NT2/D1 (cell line): Measurements from ENCODE around the gene IER3.

ENCODE experiments used
- DNase-seq: peaks from one replicate; pipeline ENCODE4 v3.0.0-alpha.2; 2011; ENCODE audit warnings: low read depth, low spot score
- H3K27me3 ChIP-seq: 2 replicates; pipeline ENCODE4 v1.6.0; 2011; ENCODE audit warnings: mild to moderate bottlenecking; ENCODE audit not compliant: insufficient read length, insufficient read depth
- H3K36me3 ChIP-seq: 2 replicates; pipeline ENCODE4 v1.6.1; 2011; ENCODE audit warnings: mild to moderate bottlenecking, low read length, mixed read lengths; ENCODE audit not compliant: insufficient read depth, insufficient read length
- H3K4me1 ChIP-seq: 2 replicates; pipeline ENCODE4 v1.5.1; 2011; ENCODE audit not compliant: insufficient read depth, insufficient read length
- H3K4me3 ChIP-seq: 2 replicates; pipeline ENCODE4 v1.5.1; 2011; ENCODE audit warnings: low read depth; ENCODE audit not compliant: insufficient read length
- H3K9ac ChIP-seq: 2 replicates; pipeline ENCODE4 v1.6.0; 2011; ENCODE audit warnings: low read depth; ENCODE audit not compliant: insufficient read length
- H3K9me3 ChIP-seq: 2 replicates; pipeline ENCODE4 v1.5.1; 2011; ENCODE audit warnings: mild to moderate bottlenecking, low read length; ENCODE audit not compliant: insufficient read depth
- SUZ12 ChIP-seq: IDR thresholded peaks from 2 replicates; pipeline ENCODE4 v1.6.1; 2011; ENCODE audit not compliant: insufficient read length, insufficient read depth; ENCODE audit errors: extremely low read depth
- YY1 ChIP-seq: IDR thresholded peaks from 2 replicates; pipeline ENCODE4 v1.6.1; 2011; ENCODE audit not compliant: insufficient read length, insufficient read depth
- ZNF274 ChIP-seq: IDR thresholded peaks from 2 replicates; pipeline ENCODE4 v1.6.1; 2011; ENCODE audit warnings: mild to moderate bottlenecking, low read depth, low read length

IER3 gene

DNA sequence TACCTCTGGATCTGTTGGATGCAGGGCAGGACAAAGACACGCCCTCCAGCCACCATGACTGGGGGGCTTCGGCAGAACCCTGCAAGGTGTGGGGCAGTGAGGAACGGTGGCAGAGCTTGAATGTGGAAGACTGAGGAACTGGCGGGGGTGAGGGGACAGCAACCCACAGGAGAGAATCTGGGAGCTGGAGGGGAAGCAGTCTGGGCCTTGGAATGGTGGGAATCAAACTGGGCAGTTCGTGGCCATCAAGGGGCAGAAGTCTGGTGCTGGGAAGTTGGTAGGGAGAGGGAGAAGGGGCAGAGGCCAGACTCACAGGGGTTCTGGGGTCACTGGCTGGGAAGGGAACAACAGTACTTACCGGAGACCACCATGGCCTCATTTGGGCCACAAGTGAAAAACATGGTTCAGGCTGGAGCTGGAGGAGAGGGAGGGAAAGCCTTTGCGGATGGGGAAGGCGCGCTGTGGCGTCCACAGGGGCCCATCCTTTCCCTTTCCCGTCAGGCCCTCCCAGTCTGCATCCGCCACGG is 2.5 kb downstream of the IER3 start:
- H3K27me3 ChIP-seq, result no peaks in the 10 kb centered on the region
- peaks cover 4% of the 10 kb centered on the region for H3K4me1 ChIP-seq
- H3K4me3 ChIP-seq, result peak overlapping the region; percentile 88
- H3K9me3 ChIP-seq, result no peaks in the 10 kb centered on the region
- peaks cover 58% of the 10 kb centered on the region for H3K36me3 ChIP-seq
- no peak for TF ChIP-seq SUZ12
- no peak for TF ChIP-seq ZNF274
- no peak for TF ChIP-seq YY1
- no peak for DNase-seq
- peak overlapping the region; percentile 96 for H3K9ac ChIP-seq

DNA sequence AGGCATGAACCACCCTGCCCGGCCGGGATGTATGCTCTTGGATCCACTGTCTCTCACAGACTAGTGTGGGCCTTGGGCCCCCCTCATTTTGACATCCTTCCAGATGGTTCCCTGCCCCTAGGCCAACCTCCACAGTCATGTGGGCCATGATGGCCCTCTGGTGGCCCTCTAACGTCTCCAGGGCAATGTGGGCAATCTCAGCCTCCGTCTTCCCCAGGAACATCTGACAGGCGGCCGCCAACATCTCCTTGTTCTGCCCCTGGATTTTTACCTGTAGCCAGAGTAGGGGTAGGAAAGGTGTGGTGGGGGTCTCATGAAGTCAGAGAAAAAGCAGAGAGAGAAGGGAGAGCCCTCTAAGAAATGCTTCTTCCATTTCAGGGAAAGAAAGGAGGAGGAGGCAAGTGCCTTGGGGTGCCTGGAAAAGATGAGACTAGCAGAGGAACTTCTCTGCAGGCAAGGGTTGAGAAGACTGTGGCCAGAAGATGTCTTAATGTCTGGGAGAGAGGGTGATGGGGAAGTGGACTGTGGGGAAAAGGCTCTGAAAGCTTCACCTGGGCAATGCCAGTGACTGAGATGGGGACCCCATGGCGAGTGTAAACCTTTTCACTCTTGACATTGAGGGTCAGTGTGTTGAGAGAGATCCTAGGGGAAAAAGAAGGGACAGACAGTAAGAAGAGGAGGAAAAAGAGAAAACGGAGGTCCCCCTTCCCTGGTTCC is 3.1 kb downstream of the IER3 start:
- TF ChIP-seq SUZ12 (no peak), ZNF274 (no peak), YY1 (no peak)
- Histone ChIP-seq H3K4me1 (peaks cover 4% of the 10 kb centered on the region), H3K4me3 (peak overlapping the region; percentile 88)

DNA sequence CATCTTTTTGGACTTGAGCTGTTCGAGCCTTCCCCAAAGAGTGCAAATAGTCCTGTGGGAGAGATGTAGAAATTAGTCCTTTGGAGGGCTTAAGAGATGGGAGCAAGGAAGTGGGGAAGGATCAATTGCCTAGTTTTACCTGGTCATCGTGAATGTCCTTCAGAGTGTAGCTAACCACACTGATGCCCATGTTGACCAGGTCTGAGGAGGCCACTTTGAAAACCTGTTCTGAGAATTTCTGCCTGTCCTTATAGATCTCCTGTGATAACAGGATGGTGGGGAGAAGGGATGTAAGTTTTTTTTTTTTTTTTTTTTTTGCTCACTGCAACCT is 3.8 kb downstream of the IER3 start:
- no peak overlapping the region for H3K4me3 ChIP-seq
- TF ChIP-seq YY1 (no peak), ZNF274 (no peak), SUZ12 (no peak)
- peaks cover 4% of the 10 kb centered on the region for H3K4me1 ChIP-seq

More for the DNA sequence above, 3.1 kb downstream of the IER3 start:
- DNase-seq, result no peak
- Histone ChIP-seq H3K9ac (peak overlapping the region; percentile 96), H3K27me3 (no peaks in the 10 kb centered on the region), H3K9me3 (no peaks in the 10 kb centered on the region), H3K36me3 (peaks cover 60% of the 10 kb centered on the region)

DNA sequence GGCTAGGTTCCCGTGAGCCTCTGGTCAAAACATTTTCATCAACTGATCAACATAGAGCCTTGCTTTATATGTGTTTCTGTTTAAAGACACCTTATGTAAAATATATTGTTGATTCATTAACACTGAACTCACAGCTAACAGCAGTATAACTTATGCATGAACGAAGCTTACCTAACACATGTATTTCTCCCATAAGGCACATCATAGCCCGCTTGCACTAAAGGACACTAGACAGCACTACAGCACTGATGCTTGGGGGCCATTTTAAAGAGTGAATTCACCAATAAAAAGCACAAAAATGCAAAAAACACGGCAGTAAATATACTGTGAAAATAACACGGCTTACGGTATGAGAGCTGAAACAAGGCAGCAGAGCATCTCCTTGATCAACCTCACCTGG is 5.8 kb downstream of the IER3 start:
- H3K4me3 ChIP-seq, result no peak overlapping the region
- H3K4me1 ChIP-seq, result peaks cover 4% of the 10 kb centered on the region
- DNase-seq, result no peak
- no peaks in the 10 kb centered on the region for H3K9me3 ChIP-seq
- H3K9ac ChIP-seq, result no peak overlapping the region
- no peaks in the 10 kb centered on the region for H3K27me3 ChIP-seq
- TF ChIP-seq SUZ12, result no peak
- no peak for TF ChIP-seq ZNF274
- no peak for TF ChIP-seq YY1
- peaks cover 68% of the 10 kb centered on the region for H3K36me3 ChIP-seq

More for the DNA sequence above, 3.8 kb downstream of the IER3 start:
- Histone ChIP-seq H3K9me3 (no peaks in the 10 kb centered on the region), H3K36me3 (peaks cover 63% of the 10 kb centered on the region), H3K9ac (no peak overlapping the region), H3K27me3 (no peaks in the 10 kb centered on the region)
- no peak for DNase-seq

DNA sequence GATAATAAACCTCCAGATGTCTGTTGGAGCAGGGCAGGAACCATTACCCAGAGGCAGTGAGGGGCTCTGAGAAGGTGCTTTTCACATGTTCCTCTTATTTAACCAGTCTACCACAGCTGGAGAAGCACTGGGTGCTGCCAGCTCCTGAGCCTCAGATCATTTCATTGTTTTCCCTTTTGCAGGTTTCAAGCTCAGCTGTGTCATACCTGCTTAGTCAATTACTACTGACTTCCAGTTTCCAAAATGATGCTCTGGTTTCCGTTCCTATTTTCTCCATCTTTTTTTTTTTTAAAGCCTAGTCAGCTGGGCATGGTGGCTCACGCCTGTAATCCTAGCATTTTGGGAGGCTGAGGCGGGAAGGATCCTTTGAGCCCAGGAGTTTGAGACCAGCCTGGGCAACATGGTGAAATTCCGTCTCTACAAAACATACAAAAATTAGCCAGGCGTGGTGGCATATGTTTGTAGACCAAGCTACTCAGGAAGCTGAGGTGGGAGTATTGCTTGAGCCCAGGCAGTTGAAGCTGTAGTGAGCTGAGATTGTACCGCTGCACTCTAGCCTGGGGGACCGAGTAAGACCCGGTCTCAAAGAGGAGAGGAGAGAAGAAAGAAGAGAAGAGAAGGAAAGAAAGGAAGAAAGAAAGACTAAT is 8.6 kb downstream of the IER3 start:
- peaks cover 4% of the 10 kb centered on the region for H3K4me1 ChIP-seq
- peaks cover 67% of the 10 kb centered on the region for H3K36me3 ChIP-seq
- DNase-seq, result no peak

DNA sequence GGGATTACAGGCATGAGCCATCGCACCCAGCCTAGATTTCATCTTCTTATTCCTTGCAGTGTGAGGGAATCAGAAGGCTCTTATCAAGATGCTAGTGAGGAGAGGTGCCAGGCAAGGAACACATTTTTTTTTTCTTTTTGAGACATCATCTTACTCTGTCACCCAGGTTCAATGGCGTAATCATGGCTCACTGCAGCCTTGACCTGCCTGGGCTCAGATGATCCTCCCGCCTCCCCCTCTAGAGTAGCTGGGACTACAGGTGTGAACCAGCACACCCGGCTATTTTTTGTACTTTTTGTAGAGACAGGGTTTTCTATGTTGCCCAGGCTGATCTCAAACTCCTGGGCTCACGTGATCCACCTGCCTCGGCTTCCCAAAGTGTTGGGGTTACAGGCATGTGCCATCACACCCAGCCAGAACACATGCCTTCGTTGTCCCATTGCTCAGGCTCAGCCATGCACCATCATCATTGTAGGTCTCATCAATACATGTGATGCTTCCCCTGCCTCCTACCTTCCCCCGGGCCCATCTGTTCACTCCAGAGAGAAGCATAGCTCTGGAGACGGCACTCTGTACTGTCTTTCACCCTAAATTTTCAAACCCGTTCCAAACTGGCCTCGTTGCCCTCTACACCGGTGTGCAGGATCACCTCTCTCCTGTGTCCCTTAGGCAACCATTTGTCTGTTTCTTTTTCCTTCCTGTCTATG is 12.0 kb downstream of the IER3 start:
- Histone ChIP-seq H3K4me3 (no peak overlapping the region), H3K9ac (no peak overlapping the region), H3K27me3 (no peaks in the 10 kb centered on the region), H3K9me3 (no peaks in the 10 kb centered on the region), H3K4me1 (peaks cover 6% of the 10 kb centered on the region), H3K36me3 (peaks cover 63% of the 10 kb centered on the region)
- TF ChIP-seq YY1 (no peak), ZNF274 (no peak), SUZ12 (no peak)
- no peak for DNase-seq

More for the DNA sequence above, 8.6 kb downstream of the IER3 start:
- Histone ChIP-seq H3K4me3 (no peak overlapping the region), H3K27me3 (no peaks in the 10 kb centered on the region), H3K9me3 (no peaks in the 10 kb centered on the region), H3K9ac (no peak overlapping the region)
- TF ChIP-seq SUZ12, result no peak
- no peak for TF ChIP-seq ZNF274
- TF ChIP-seq YY1, result no peak
